ENCODE measurements around the gene SMYD2.

Gene SMYD2

DNA sequence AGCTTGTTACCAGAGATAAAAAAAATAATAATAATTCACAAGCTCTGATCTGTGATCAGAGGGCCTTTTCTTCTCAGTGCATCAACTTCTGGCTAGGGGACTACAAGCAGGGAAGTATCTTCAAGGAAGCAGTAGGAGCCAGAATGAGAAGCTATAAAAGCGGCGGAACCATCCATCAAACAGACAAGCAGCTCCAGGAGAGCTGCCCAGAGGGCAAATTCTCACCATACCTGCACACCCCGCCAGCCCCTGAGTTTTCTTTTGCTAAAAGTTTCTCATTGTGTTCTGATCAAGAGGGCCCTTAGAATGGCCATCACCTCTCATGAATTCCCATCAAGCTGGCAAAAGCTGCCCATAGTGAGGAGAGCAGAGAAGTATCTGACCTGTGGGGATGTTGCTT, 99.4 kb downstream of the SMYD2 start:
- DNase-seq (ENCODE audit: low spot score), result no peak
- in situ Hi-C loops (cut with MboI; ENCODE audit: low sequenced_read_pairs, unreplicated experiment), result no loop called here
- TF ChIP-seq, protein P1, sequence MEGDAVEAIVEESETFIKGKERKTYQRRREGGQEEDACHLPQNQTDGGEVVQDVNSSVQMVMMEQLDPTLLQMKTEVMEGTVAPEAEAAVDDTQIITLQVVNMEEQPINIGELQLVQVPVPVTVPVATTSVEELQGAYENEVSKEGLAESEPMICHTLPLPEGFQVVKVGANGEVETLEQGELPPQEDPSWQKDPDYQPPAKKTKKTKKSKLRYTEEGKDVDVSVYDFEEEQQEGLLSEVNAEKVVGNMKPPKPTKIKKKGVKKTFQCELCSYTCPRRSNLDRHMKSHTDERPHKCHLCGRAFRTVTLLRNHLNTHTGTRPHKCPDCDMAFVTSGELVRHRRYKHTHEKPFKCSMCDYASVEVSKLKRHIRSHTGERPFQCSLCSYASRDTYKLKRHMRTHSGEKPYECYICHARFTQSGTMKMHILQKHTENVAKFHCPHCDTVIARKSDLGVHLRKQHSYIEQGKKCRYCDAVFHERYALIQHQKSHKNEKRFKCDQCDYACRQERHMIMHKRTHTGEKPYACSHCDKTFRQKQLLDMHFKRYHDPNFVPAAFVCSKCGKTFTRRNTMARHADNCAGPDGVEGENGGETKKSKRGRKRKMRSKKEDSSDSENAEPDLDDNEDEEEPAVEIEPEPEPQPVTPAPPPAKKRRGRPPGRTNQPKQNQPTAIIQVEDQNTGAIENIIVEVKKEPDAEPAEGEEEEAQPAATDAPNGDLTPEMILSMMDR (IDR thresholded peaks at IDR 0.05; ENCODE audit: borderline replicate concordance, control extremely low read depth, extremely low read depth, insufficient read depth, missing control alignments), result no peak

DNA sequence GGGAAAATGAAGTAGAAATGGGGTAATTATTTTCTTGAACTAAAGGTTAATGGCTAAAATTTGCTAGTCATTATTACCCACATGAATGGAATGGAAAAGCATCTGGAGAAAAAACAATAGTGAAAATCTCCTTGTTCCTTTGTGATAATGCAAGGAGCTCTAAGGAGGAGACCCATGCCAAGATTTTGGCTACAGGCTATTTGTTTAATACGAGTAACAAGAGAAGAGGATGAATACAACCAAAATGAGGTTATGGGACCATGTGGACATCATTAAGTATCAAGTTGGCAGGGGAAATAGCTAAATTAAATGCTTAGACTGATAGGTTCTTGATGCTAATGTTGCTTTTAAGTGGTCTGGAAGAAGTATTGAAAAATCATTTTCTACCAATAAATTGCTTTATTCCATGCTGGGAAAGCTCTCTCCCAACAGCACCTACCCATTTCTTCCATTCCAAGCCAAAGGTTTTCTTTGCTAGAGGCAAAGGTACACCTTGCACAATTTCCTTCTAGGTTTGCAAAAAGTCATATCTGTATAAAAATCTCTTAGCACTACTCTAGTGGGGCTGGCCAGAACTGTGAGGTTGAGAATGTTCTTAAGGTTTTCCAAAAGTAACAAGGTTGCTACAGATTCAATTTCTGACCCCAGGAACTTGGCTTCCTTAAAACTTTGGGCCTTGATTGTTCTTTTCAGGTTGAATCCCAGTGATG, 100.2 kb downstream of the SMYD2 start:
- TF ChIP-seq, protein P1 (IDR thresholded peaks at IDR 0.05; ENCODE audit: borderline replicate concordance, control extremely low read depth, extremely low read depth, insufficient read depth, missing control alignments), result no peak
- no peak for DNase-seq (ENCODE audit: low spot score)
- in situ Hi-C loops (cut with MboI; ENCODE audit: low sequenced_read_pairs, unreplicated experiment), result no loop called here

DNA sequence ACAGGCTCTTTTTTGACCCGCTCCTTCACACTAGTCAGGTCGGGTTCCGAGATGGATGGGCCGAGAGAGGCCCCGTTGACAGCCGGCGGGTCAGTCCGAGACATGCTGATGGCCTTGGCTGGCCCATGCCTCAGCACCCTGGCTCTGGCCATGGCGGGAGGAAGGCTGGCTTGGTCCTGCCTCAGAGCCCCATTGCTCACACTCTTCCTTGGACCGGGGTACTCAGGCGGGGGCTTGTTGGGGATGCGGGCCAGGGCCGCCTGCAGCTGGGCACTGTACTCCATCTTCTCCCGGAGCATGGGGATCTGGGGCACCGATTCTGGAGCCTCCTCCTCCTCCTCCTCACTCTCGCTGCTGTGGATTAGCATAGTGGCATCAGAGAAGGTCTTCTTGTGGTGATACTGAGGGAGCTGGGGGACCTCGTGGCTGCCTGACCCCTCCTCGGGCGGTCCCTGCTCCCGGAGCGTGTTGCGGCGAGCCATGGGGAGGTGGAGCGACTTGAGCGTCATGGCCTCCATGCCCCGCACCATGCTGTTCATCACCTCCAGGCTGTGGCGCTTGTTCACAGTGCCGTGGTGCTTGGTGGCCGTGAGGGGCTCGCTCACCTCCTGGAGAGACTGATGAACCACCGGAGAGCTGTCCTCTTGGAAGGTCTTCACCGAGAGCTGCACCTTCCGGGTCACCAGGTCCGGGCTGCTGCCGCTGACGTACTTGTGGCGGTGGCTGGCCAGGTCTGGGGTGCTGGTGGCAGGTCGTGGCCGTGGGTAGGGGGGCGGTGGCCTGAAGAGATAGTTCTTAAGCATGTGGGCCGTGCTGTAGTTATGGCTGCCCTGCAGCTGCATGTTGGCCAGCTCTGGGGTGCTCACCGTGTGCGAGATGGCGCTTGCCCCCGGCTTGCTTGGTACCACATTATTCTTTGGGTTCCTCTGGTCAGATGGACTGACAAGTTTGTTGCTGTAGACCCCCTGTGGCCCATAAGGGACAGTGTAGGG, 102.7 kb downstream of the SMYD2 start:
- in situ Hi-C loops (cut with MboI; ENCODE audit: low sequenced_read_pairs, unreplicated experiment), result no loop called here
- no peak for DNase-seq (ENCODE audit: low spot score)
- TF ChIP-seq, protein P1 (IDR thresholded peaks at IDR 0.05; ENCODE audit: borderline replicate concordance, control extremely low read depth, extremely low read depth, insufficient read depth, missing control alignments), result no peak

DNA sequence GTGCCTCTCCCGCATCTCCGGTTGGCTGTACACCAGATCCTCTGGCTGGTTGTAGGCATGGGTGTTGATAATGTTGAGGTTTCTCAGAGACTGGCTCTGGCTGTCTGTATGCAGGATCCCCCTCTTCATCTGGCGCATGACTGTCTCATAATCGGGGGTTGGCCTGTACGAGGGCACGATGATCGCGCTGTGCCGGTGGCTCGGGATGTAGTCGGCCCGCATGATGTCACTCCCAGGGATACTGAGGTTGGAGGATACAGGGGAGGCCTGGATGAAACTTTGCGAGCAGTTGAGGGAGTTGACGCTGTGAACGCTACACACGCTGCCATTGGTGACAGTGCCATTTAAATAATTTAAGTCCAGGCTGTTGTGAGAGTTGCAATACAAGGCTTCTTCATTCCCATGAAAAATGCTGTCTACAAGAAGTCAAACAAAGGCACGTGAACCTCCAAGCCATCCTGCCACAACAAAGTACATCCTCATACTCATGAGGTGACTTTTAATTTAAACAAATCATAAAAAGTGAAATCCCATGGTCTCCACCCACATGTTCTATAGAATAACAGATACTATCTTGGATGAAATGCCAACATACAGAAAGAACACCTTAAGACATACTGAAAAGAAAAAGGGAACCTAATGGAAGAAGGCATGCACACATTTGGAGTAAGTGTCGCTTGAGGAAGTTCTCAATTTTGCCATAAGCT, 103.6 kb downstream of the SMYD2 start:
- in situ Hi-C loops (cut with MboI; ENCODE audit: low sequenced_read_pairs, unreplicated experiment), result no loop called here
- no peak for DNase-seq (ENCODE audit: low spot score)
- TF ChIP-seq, protein P1 (IDR thresholded peaks at IDR 0.05; ENCODE audit: borderline replicate concordance, control extremely low read depth, extremely low read depth, insufficient read depth, missing control alignments), result no peak

DNA sequence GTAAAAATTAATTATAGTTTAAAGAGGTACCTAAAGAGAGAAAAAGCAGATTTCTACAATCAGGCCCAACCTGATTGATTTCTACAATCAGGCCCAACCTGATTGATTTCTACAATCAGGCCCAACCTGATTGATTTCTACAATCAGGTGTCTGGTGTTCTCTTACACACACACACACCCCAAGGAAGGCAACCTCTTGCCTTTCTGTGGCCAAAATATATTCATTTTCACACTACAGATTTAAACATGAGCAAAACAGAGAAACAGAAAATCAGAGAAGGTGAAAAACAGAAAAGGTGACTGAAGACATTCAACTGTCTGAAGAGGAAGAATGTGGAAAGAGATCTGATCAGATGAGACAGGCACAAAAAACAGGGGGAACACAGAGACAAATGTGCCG, 104.5 kb downstream of the SMYD2 start:
- DNase-seq (ENCODE audit: low spot score), result no peak
- in situ Hi-C loops (cut with MboI; ENCODE audit: low sequenced_read_pairs, unreplicated experiment), result no loop called here
- TF ChIP-seq, protein P1 (IDR thresholded peaks at IDR 0.05; ENCODE audit: borderline replicate concordance, control extremely low read depth, extremely low read depth, insufficient read depth, missing control alignments), result no peak

DNA sequence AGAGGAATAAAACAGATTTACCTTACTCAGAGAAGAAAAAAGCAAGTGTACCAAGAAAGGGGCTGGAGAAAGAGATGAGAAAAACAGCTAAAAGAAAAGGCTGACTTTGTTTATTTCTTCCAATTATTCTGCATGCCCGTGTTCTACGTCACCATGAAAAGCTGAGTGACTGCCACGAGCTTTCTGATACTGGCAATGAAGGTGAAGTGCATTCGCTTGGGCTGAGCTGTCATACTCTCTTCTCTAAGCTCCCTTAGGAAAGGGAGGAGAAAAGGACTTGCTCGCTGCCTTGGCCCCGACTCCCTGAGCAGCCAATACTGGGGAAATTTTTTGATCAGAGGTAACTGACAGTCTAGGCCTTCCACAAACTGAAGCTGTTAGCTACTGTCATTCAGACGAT, 105.4 kb downstream of the SMYD2 start:
- in situ Hi-C loops (cut with MboI; ENCODE audit: low sequenced_read_pairs, unreplicated experiment), result no loop called here
- DNase-seq (ENCODE audit: low spot score), result no peak
- TF ChIP-seq, protein P1 (IDR thresholded peaks at IDR 0.05; ENCODE audit: borderline replicate concordance, control extremely low read depth, extremely low read depth, insufficient read depth, missing control alignments), result no peak

All from GM13976 (cell line).